ENCODE data around the gene TPGS1.

TPGS1 gene

DNA sequence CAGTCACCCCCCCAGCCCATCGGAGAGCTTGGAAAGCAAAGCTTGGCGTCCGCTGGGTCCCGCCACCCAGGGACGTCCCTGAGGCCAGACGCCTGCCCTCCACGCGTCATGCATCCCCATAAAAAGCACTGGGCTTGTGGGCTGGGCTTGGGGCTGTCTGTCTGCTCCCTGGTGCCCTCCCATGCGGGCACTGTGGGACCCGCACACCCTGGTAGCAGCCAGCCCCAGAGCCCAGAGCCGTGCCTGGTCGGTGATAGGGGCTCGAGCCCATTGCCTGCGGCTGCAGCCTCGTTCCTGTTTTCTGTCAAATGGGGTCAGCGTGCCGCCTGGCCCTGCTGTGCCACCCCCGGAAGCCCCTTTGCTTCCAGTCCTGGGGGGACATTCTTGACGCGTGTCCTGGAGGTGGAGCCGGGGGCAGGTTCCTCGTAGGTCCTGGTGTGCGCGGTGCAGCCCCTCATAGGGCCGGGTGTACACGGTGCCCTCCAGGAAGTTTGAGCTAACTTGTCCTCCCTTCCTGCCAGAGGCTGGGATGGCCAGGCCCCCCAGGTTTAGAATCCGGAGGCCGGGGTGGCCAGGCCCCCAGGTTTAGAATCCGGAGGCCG, 32.2 kb downstream of the TPGS1 start:
- DNase-seq (ENCODE audit: low spot score), result no peak

DNA sequence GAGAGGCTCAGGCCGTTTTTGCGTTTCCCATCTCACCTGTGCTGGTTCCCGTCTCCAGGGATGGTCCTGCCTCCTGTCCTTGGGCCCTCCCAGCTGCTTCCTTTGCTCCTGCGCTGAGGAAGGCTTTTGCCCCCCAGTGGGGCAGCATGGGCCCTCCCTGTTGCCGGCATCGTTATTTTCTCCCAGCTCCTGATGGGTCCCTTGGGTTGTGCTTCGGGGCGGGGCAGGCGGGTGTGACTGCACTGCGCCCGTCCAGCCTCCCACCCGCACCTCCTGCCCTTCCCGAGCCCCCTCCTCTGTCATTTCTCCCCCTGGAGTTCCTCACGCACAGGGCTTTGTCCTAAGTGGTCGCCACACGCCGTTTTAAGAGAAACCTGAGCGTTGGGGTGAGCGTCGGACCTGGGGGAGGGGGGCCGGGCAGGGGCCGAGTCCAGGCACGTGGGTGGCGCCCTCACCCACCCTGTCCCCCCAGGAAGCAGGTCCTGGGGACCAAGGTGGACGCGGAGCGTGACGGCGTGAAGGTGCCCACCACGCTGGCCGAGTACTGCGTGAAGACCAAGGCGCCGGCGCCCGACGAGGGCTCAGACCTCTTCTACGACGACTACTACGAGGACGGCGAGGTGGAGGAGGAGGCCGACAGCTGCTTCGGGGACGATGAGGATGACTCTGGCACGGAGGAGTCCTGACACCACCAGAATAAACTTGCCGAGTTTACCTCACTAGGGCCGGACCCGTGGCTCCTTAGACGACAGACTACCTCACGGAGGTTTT, 33.8 kb downstream of the TPGS1 start:
- DNase-seq (ENCODE audit: low spot score), result no peak

DNA sequence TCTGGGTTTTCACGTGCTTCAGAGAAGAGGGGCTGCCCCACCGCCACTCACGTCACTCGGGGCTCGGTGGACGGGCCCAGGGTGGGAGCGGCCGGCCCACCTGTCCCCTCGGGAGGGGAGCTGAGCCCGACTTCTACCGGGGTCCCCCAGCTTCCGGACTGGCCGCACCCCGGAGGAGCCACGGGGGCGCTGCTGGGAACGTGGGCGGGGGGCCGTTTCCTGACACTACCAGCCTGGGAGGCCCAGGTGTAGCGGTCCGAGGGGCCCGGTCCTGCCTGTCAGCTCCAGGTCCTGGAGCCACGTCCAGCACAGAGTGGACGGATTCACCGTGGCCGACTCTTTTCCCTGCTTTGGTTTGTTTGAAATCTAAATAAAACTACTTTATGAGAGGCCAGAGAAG, 34.4 kb downstream of the TPGS1 start:
- DNase-seq (ENCODE audit: low spot score), result no peak

DNA sequence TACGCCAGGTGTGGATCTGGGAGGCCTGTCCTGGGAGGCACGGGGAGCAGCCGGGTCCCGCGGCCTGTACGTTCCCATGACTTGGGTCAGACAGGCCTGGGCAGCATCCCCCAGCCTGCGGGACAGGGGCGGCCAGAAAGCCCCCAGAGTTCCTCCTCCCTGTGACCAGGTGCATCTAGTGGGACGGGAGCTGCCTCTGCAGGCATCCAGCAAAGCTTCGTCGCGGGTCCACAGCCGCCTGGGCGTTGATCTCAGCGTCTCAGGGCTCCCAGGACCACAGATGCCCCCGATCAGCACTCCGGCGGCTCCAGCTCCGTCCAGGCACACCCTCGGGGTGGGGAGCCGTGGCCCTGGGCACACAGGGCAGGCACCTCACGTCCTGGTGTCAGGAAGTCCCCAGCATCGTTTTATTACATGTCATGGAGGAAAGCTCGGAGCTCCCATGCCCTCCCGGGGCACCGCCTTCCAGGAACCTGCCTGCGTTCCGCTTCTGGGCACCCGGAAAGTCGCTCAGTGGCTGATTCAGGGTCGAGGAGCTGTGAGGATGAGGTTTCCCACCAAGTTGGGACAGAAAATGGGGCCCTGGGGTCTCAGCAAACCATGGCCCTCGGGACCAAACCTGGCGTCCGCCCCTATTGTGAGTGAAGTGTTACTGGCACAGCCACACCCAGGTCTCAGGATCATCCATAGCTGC, 35.0 kb downstream of the TPGS1 start:
- DNase-seq (ENCODE audit: low spot score), result no peak

DNA sequence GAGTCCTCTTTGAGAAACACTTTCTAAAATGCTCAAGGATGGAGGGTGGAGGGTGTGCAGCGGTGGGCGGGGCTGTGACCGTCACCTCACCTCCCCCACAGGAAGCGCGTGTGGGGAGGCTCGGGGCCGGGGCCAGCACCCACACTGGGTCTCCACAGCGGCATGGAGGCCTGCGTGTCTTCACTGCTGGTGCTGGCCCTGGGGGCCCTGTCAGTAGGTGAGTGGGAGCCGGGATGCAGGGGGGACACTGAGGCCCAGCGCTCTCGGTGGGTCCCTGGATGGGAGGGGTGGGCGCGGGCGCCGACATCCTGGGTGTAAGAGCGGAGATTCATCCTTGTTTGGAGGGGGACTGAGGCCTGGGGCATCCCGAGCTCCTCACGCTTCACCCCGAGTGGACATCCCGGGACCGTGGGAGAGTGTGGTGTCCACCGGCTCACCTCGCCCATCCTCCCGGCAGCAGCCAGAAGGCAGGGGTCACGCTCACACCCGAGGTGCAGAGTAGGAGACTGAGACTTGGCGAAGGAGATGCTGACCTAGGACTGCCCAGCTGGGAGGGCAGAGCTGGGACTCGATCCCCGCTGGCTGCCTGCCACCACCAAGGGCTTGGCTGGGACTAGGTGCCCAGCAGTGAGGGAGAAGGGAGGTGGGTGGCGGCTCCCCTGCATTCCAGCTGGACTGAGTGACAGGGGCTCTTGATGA, 36.8 kb downstream of the TPGS1 start, which contains the start of gene GZMM:
TSS of gene GZMM (plus strand) at position 144 of the 699 bp plus-strand sequence. CDS start at position 163, 19 bp downstream.
- DNase-seq (ENCODE audit: low spot score), result peak; percentile 38

DNA sequence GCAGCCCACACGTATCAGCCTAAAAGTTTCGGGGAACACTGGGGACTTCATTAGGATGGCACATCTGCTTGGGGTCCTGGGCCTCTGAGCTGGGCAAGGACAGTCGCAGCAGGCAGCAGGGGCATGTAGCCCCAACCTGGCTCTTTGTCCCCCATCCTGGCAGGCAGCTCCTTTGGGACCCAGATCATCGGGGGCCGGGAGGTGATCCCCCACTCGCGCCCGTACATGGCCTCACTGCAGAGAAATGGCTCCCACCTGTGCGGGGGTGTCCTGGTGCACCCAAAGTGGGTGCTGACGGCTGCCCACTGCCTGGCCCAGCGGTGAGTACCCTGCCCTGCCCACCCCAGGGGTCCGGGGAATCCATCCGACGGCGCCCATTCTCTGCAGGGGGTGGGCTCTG, 39.8 kb downstream of the TPGS1 start:
- no peak for DNase-seq (ENCODE audit: low spot score)

DNA sequence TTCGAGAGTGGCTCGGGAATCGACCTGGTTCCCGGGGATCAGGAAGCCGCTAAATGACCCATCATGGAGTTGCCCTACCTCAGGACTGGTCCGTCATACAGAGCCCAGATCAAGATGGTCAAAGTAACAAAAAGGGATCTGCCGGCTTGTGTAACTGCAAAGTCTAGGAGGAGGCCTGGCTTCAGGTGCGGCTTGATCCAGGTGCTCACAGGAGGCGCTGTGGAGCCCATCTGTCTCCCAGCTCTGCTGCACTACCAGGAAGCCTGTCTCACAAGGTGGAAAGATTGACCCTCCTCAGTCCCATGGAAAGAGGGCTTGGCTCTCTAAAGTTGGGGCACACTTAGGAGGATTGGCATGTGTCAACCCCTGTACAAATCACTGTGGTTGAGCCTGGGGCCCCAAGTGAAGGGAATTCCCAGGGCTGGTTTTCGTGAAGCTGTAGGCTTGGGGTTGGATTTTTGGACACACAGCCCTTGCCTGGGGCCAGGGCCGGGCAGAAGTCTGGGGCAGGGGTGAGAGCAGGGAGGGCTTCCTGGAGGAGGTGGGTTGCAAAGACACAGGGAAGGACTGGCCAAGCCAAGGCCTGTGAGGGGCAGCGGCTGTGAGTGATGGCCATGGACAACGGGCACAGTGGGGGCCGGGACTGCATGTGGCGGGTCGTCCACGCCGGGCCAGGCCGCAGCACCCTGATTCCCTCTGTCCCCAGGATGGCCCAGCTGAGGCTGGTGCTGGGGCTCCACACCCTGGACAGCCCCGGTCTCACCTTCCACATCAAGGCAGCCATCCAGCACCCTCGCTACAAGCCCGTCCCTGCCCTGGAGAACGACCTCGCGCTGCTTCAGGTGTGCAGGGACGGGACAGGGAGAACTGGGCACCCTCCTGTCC, 40.8 kb downstream of the TPGS1 start:
- DNase-seq (ENCODE audit: low spot score), result no peak

DNA sequence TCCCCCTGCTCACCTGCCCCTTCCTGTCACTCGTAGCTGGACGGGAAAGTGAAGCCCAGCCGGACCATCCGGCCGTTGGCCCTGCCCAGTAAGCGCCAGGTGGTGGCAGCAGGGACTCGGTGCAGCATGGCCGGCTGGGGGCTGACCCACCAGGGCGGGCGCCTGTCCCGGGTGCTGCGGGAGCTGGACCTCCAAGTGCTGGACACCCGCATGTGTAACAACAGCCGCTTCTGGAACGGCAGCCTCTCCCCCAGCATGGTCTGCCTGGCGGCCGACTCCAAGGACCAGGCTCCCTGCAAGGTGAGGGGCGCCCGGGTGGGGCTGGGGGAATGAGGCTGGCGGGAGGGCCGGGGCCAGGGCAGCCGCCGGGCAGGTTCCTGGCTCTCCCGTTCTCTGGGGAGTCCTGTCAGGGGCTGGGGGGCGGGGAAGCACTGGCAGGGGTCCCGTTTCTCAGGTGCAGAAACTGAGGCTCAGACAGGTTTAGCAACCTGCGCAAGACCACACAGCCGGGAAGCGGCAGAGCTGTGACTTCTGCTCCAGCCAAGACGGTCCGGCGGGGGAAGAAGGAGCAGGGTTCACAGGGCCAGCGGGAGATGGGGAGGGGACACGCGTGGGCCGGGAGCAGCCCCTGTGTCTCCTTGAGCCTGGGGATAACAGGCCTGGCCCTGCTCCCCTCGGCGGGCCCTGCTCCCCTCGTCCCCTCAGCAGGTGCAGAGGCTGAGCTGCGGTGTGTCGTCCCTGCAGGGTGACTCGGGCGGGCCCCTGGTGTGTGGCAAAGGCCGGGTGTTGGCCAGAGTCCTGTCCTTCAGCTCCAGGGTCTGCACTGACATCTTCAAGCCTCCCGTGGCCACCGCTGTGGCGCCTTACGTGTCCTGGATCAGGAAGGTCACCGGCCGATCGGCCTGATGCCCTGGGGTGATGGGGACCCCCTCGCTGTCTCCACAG, 41.9 kb downstream of the TPGS1 start:
- no peak for DNase-seq (ENCODE audit: low spot score)

DNA sequence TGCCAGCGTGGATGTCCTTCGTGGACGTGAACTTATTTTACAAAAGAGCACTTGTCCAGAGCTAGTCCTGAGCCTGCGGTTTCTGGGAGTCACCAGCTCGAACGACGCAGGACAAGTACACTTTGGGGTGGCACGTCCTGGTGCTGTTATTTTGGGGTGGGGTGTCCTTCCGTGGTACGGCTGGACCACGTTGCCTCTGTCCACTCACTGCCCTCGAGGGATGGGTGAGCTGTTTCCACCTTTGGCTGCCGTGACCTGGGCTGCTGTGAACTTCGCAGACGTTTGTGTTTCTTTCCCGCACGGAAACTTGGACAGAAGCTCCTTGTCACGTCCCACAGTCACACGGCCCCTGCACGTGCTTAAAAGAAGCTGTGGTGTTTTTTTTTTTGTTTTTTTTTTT, 47.5 kb downstream of the TPGS1 start:
- DNase-seq (ENCODE audit: low spot score), result no peak

DNA sequence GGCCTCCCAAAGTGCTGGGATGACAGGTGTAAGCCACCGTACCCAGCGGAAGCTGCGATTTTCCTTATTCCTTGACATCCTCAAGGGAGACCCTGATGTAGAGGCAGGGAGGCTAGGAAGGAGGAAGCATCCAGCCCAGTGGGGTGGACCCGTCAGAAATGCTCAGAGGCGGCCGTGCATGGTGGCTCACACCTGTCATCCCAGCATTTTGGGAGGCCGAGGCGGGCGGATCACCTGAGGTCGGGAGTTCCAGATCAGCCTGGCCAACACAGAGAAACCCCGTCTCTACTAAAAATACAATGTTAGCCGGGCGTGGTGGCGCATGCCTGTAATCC, 48.1 kb downstream of the TPGS1 start:
- DNase-seq (ENCODE audit: low spot score), result no peak

DNA sequence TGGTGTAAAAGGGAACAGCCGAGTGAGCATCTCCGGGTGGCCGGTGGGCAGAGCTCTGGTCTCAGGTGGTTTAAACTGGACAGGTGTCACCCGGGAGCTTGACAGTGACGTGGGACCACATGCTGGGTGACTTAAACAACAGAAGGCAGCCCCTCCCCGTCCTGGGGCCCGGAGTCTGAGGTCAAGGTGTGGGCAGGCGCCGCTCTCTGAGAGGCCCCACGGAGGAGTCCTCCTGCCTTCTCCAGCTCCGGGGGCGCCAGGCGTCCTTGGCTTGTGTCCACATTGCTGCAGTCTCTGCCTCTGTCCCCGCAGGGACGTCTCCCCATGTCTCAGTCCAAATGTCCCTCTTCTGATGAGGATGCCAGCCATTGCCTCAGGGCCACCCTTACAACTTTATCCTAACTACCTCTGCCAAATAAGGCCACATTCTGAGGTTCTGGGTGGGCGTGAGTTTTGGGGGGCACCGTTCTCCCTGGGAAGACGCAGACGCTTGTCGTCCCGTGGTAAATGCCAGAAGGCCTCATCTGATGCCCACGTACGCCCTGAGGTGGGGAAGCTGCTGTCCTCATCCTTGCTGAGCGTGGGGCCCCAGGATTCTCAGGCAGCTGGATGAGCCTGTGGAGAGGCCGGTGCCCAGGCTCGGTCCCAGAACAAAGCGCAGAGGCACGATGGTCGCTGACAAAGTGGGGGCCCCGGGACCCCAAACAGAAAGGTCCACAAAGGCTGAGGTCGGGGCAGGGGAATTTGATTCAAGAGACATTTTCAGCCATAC, 49.5 kb downstream of the TPGS1 start:
- no peak for DNase-seq (ENCODE audit: low spot score)

DNA sequence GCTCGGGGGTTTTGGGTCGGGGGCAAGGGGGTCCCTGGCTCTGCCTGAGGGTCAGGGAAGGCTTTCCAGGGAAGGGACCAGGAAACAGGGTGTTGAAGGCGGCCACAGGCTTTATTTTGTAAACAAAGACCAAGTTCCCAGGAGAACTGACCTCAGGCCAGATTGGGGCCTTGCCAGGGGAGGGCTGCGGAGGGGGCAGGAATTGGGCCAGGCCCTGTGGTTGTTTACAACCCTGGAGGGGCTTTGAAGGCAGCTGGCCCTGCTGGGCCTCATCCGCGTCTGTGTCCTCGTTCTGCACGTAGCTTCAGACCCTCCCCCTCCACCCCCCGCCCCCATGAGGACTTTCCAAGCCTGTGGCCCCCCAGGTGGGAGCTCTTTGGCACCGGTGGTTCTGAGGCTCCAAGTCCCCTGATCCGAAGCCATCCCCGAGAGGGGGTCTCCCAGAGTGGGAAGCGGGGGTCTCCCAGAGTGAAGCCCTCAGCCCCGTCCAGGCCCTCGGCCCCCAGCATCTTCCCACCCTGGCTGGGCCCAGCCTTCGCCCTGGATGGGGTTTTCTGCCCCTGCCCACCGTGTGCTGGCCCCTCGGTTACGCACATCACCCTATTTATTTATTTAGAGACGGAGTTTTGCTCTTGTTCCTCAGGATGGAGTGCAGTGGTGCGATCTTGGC, 51.6 kb downstream of the TPGS1 start:
- no peak for DNase-seq (ENCODE audit: low spot score)

DNA sequence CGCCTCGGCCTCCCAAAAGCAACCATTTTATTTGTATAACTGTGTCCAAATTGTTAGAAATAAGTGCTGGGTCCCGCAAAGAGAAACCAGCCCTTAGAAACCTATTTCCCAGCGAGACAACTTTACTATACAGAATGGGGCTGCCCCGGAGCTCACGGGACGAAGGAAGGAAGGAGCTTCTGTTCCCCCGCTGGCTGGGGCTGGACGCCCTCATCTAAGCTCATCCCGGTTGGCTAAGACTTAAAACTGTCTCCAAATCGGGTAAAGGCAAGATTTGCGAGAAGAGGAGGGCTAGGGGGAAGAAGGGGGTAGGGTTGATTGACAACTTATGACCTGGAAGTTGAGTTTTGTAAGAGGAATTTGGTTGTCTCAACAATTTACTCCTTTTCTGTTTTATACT, 52.8 kb downstream of the TPGS1 start:
- DNase-seq (ENCODE audit: low spot score), result no peak

DNA sequence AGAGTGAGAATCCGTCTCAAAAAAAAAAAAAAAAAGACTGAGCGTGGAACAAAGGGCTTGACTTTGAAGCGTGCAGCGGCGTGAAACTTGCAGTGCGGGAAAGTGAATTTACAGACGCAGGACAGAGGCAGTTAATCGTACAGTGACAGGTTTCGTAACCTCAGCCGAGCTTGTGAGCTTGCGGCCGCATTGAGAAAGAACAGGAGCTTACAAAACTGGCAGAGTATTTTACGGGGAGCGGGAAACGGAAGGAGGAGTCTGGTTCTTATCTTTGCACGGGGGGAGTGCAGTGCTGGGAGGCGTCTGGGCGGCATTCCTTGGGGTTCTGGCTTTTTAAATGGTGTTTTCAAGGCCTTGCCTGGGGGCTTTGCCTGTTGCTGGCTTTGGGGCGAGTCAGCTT, 59.1 kb downstream of the TPGS1 start:
- no peak for DNase-seq (ENCODE audit: low spot score)

DNA sequence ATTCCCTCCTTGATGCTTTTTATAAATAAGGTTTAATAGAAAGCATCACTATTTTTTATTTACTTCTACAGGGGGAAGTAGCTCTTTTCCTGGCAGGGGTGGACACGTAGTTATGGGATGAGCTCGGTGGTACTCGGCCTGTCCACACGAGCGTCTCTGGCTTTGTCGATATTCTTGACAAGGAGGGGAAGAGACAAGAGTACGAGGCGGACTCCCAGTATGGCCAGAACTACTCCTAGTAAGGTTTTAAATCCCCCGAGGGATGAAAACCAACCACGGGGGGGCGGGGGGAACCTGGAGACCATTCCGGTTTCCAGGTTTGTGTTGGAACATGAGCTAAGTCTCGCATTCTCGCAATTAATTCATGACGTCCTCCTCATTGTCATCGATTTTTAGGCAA, 59.5 kb downstream of the TPGS1 start:
- DNase-seq (ENCODE audit: low spot score), result no peak

DNA sequence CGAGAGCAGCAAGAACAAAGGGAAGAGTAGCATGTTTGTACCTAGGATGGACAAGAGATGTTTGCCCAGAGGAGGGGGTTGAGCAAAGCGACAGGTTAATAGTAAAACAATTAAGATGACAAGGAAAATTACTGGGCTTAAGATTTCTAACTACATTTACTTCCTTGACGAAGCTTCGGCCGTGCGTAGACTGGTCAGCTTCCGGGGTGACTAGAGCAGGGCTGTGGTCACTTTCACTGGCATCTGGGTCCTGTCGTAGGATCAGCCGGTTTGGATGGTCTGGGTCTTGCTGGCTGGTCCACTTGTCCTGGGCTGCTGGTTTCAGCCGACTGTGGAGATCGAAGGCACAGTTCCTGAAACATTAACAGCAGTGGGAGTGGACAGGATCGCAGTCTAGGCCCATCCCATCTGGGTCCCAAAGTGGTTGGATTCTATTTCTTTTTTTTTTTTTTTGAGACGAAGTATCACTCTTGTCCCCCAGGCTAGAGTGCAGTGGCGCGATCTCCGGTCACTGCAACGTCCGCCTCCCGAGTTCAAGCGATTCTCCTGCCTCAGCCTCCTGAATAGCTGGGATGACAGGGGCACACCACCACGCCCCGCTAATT, 60.1 kb downstream of the TPGS1 start:
- DNase-seq (ENCODE audit: low spot score), result no peak
